Retina (tissue), 1 donor: ENCODE measurements around the gene STXBP5.

Source experiments
- DNase-seq: peaks from one replicate; pipeline ENCODE4 v3.0.0-alpha.2; 2016

Gene STXBP5

GRCh38 chr6:147389463-147389862 lies 185.2 kb downstream of the STXBP5 start:
- no peak for DNase-seq

DNA sequence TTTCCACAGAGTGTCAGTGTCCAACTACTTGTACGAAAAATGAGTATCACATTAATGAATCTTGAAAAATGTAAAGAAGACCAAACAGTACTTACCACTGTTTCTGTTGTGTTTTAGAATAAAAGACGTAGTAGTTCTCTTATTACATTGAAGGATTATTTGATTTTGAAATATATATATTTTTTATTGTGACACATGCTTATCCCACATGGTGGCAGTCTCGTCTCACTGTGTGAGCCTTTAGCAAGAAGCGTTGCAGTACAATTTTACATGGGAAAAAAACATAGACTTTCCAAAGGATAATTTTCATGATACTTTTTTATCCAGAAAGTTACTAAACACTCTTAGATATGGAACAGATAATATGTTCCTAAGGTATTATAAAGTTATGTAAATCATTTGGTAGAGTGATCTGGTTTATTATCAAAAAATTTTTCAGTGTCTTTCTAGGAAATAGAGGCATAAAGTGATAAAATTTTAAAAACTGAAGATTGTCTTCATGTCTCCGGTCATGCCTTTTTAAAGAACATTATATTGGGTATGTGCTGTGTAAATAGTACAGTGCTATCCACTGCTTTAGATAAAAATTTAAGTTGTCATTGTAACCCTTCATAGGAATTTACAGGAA lies 186.8 kb downstream of the STXBP5 start:
- no peak for DNase-seq

- no peak for DNase-seq
Observed at GRCh38 chr6:147392917-147393625, 188.9 kb downstream of the STXBP5 start.

DNA sequence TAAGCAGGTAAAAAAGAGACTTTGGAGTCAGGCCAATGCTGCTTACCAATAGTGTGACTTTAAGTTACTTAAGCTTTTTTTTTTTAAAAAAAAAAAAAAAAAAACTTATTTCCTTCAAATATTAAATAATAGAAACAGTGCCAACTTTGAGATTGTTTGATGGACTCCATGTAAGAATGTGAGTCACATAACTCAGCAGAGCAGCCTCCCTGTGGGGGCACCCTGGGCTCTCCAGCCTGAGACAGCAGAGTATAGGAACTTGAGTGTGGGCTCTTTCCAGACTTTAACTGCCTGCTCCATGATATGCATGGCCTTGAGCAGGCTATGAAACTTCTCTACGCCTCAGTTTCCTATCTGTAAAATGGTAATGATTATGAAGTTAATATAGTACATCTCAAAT lies 190.9 kb downstream of the STXBP5 start:
- DNase-seq, result no peak

DNA sequence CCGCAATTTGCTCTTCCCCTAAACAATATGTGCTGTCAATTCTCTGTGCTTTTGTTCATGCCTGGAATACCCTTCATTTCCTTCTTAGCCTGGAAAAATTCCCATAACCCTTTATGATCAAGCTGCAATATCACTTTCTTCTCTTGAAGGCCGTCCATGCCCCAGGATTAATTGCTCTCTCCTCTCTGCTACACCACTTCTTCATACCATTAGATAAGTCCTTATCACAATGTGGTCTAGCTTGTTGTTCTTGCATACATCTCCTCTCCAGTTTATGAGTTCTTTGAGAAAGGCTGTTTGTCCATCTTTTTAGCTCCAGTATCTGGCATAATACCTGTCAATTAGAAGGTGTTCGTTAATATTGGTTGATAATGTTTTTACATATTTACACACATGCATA lies 193.1 kb downstream of the STXBP5 start:
- no peak for DNase-seq

DNA sequence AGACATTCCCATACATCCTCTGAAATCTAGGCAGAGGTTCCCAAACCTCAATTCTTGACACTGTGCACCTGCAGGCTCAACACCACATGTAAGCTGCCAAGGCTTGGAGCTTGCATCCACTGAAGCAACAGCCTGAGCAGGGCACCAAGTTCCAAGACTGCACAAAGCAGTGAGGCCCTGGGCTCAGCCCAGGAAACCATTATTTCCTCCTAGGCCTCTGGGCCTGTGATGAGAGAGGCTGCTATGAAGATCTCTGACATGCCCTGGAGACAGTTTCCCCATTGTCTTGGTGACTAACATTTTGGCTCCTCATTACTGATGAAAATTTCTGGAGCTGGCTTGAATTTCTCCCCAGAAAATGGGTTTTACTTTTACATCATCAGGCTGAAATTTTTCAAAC lies 196.8 kb downstream of the STXBP5 start:
- DNase-seq, result no peak

- DNase-seq, result no peak
Observed at GRCh38 chr6:147401779-147402178, 197.6 kb downstream of the STXBP5 start.

- no peak for DNase-seq
Observed at GRCh38 chr6:147406783-147407182, 202.6 kb downstream of the STXBP5 start.

DNA sequence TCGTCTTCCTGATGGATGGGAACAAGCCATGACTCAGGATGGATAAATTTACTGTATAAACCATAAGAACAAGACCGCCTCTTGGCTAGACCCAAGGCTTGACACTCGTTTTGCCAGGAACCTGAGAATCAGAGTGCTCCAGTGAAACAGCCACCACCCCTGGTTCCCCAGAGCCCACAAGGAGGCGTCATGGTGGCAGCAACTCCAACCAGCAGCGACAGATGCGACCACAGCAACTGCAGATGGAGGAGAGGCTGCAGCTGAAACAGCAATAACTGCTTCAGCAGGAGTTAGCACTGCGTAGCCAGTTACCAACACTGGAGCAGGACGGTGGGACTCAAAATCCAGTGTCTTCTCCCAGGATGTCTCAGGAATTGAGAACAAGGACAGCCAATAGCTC lies 203.4 kb downstream of the STXBP5 start:
- DNase-seq, result no peak

- DNase-seq, result no peak
Observed at GRCh38 chr6:147416622-147417021, 212.4 kb downstream of the STXBP5 start.

- DNase-seq, result no peak
Observed at GRCh38 chr6:147417954-147418353, 213.7 kb downstream of the STXBP5 start.

DNA sequence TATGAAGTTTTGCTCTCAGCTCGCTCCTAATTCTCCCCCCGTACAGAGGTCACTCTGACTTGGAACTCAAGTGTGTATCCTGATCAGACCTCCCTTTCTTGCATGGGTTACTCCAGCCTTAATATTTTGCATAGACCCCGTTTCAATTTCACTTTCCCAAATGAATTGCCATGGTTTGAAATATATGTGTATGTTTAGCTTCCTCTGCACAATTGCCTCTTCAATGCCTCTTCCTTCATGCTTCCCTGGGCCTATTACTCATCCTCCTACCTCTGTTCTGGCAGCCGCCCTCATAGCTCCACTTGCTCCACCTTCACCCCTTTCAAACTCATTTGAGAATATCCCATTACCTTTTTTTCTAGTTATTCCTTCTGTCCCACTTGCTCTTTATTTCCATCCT lies 214.3 kb downstream of the STXBP5 start:
- DNase-seq, result no peak

DNA sequence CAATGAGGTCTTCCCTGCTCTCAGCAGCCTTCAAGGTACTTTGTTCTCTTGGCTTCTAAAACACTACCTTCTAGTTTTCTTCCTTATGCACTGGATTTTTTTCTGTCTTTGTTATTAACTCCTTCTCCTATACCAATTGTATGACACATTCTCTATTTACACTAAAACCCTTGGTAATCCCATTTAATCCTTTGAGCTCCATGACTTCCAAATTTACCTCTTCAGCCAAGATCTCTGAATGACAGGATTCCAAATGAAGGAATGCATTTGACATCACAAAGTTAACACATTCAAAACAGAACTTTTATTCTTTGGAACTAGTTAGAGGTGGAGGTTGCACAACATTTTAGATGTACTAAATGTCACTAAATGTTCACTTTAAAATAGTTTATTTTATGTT lies 217.7 kb downstream of the STXBP5 start:
- no peak for DNase-seq

DNA sequence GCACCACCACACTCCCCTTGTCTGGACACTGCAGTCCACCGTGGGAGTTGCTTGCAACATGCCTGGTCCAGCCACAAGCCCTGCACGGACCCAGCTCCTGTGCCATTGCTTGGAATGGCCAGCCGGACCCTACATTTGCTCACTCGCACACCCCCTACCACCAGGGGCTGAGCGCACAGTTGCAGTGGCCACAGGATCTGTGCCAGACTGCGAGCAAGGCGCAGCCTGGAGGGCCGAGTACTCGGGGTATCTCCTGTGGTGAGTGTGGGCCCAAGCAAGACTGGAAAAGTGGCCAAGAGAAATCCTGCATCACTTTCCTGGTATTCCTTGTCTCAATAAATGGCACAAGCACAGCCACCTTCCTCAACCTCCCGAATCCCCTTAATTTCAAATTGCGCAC lies 218.9 kb downstream of the STXBP5 start:
- DNase-seq, result no peak

DNA sequence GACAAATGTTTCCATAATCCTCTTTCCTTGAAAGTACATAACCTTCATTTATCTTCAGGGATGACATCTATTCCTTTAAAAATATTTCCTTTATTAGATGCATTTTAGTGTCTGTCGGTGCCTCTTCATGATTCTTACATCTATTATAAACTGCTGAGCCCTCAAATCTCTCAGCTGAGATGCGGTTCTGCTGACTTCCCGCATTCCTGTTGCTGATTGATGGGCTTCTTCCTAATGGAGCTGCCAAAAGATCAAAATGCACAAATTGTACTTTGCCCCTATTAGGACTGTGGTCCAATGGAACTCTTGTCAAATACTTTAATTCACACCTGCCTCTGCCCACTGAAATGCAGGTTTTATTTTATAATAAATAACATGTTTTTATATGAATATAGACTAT lies 225.6 kb downstream of the STXBP5 start:
- no peak for DNase-seq

DNA sequence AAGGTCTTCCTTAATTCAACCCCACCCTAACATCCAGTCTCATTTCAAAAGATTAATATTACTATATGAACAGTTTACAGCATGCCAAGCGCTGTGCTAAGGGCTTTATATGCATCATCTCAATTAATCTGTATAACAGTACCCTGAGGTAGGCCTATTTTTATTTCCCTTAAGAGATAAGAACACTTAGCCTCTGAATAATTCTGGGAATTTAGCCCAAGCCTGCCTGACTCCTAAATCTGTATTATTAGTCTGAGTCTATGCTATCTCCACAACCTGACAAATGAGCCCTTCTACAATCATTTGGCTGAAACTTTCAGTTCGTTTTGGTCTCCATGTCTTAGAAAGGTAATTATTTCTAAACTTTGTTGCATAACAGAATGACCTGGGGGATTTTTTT lies 226.6 kb downstream of the STXBP5 start:
- DNase-seq, result no peak

DNA sequence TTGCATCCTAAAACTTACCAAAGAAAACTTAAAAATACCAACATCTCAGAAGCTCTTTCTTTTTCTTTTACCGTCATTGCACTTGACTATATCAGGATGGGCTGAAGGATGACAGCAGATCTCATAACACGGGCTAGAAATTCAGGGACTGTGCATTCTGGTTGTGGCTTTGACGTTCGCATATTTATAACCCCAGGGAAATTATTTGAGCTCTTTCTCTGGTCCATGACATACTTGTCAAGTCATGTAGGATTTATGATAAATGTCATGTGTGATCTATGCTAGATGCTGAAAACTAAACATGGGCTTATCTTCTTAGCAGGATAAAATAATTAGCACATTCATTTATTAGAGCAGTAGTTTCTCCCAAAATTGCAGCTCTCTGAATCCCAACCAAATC lies 229.9 kb downstream of the STXBP5 start:
- DNase-seq, result no peak

DNA sequence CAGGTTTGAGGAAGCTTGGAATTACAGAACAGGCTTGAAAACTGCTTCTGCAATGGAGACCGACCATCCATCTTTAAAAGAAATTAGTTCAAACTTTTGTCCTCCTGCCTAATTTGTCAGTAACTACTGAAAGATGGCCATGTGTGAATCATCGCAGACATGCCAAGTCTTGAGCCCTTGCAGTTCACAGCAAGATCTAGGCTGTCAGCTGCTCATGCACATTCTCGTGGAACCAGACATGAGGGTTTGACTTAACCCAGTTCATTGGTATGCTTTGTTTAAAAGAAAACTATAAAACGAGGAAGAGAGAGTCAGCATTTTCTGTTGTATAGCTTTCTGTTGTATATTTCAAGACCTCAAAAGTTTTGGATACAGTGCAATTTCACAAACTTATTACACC lies 230.3 kb downstream of the STXBP5 start:
- DNase-seq, result no peak

GRCh38 chr6:147437615-147438014 lies 233.4 kb downstream of the STXBP5 start:
- no peak for DNase-seq

DNA sequence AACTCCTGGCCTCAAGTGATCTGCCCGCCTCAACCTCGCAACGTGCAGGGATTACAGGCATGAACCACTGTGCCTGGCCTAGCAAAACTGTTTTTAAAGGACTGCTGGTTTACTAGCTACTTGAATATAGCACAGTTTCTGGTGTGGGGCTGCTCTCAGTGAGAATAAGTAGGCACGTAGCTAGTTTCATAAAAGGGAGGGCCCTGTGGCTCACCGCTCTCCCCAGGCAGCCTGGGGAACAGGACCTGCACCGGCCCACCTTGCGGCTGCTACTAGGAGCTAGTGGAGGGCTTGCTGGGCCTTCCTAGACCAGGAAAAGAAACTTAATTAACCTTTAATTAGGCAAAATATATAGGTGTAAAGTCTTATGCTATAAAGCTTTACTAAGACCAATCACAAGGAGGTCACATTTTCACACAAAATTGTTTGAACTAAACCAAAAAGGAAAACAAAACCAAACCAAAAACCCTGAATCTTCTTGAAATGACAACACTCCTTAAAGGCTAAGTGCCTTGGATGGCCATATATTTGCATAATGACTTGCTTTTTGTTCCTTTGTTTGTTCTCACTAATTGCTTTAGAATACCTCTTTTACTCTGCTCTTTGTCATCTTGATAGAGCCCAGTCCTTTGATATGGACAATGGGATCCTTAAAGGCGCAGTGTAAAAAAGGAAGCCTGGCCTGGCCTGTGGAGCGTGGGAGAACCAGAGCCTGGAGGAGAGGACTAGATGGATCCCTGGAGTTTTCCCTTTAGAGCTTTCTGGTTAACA lies 234.7 kb downstream of the STXBP5 start:
- no peak for DNase-seq
